A673 (cell line): ENCODE measurements around the gene GXYLT2.

Source experiments
- CTCF ChIP-seq: fragments of 300-800, 200-600 bp; sonication (generic); conservative IDR thresholded peaks from 2 replicates; pipeline ENCODE4 v1.5.1; 2017; ENCODE audit warnings: low read depth, mild to moderate bottlenecking, antibody characterized with exemption, low read length, moderate library complexity, mixed read lengths
- EZH2 ChIP-seq: fragments of 200-600 bp; sonication (generic); IDR thresholded peaks from 2 replicates; pipeline ENCODE4 v1.6.1; 2017; ENCODE audit warnings: borderline replicate concordance, low read depth, mild to moderate bottlenecking, mixed read lengths, antibody characterized with exemption, low read length; ENCODE audit not compliant: poor library complexity, severe bottlenecking

- no peak for TF ChIP-seq EZH2
- TF ChIP-seq CTCF, result peak; percentile 51
Observed at GRCh38 chr3:72938471-72939265, 50.8 kb downstream of the GXYLT2 start.
